SU-DHL-6 (cell line): ENCODE results near the gene DCXR.

ENCODE experiments used
- H2AFZ ChIP-seq: fragments of 200-600 bp; sonication (generic); 2 replicates; pipeline ENCODE4 v1.6.1; 2014; ENCODE audit warnings: low read depth, mild to moderate bottlenecking, moderate library complexity, mixed read lengths, antibody characterized with exemption, low read length; ENCODE audit not compliant: severe bottlenecking
- H3F3A ChIP-seq: fragments of 200-600 bp; shearing (Covaris generic); 2 replicates; pipeline ENCODE4 v1.6.0; 2016; ENCODE audit warnings: antibody characterized with exemption, mild to moderate bottlenecking; ENCODE audit not compliant: insufficient read depth
- H3K27ac ChIP-seq: fragments of 200-600 bp; sonication (generic); 2 replicates; pipeline ENCODE4 v1.5.1; 2016; ENCODE audit warnings: low read depth, mild to moderate bottlenecking, low read length, moderate library complexity, mixed read lengths
- H3K27me3 ChIP-seq: fragments of 200-600 bp; sonication (generic), shearing (Covaris generic); 2 replicates; pipeline ENCODE4 v1.6.0; 2014; ENCODE audit warnings: mild to moderate bottlenecking, low read length
- H3K36me3 ChIP-seq: fragments of 200-600 bp; sonication (generic); 2 replicates; pipeline ENCODE4 v1.6.1; 2014; ENCODE audit warnings: mild to moderate bottlenecking, low read length, mixed read lengths
- H3K4me2 ChIP-seq: fragments of 300-600, 200-600 bp; shearing (Covaris generic), sonication (generic); 2 replicates; pipeline ENCODE4 v1.6.0; 2014; ENCODE audit warnings: low read length, low read depth, mild to moderate bottlenecking; ENCODE audit not compliant: poor library complexity, severe bottlenecking
- H3K4me3 ChIP-seq: fragments of 200-600 bp; sonication (generic); 2 replicates; pipeline ENCODE4 v1.5.1; 2014; ENCODE audit warnings: antibody characterized with exemption, low read length, mild to moderate bottlenecking, mixed read lengths; ENCODE audit not compliant: insufficient read depth, poor library complexity, severe bottlenecking
- H3K79me2 ChIP-seq: fragments of 200-600 bp; sonication (generic); 2 replicates; pipeline ENCODE4 v1.6.1; 2014; ENCODE audit warnings: mild to moderate bottlenecking, low read length, moderate library complexity; ENCODE audit not compliant: insufficient read depth
- H3K9ac ChIP-seq: fragments of 200-600 bp; sonication (generic); 2 replicates; pipeline ENCODE4 v1.7.0; 2014; ENCODE audit warnings: mild to moderate bottlenecking, low read length
- H3K9me2 ChIP-seq: fragments of 200-600 bp; sonication (generic); replicated peaks from 2 replicates; pipeline ENCODE4 v1.6.1; 2014; ENCODE audit warnings: low read length; ENCODE audit not compliant: insufficient read depth
- H3K9me3 ChIP-seq: fragments of 200-600 bp; sonication (generic); 2 replicates; pipeline ENCODE4 v1.6.1; 2014; ENCODE audit warnings: low read length, mixed read lengths; ENCODE audit not compliant: insufficient read depth
- H4K20me1 ChIP-seq: fragments of 200-600 bp; sonication (generic); 2 replicates; pipeline ENCODE4 v1.6.1; 2014; ENCODE audit warnings: low read depth, mild to moderate bottlenecking, antibody characterized with exemption, low read length, moderate library complexity, mixed read lengths
- EZH2phosphoT487 ChIP-seq: fragments of 200-600 bp; sonication (generic), shearing (Covaris generic); conservative IDR thresholded peaks from 2 replicates; pipeline ENCODE4 v1.6.1; 2018; ENCODE audit warnings: mild to moderate bottlenecking, antibody characterized with exemption, low read length, moderate library complexity, mixed read lengths
- TF ChIP-seq, protein P1 (sequence below): fragments of 200-600 bp; sonication (generic); IDR thresholded peaks from one replicate; pipeline ENCODE4 v1.5.1; 2017; ENCODE audit warnings: antibody characterized with exemption, mild to moderate bottlenecking, low read length, moderate library complexity; ENCODE audit not compliant: insufficient read depth, poor library complexity, severe bottlenecking

DCXR gene

GRCh38 chr17:82025401-82026107 is 11.9 kb downstream of the DCXR start:
- H3K36me3 ChIP-seq = no peaks in the 10 kb centered on the region
- H3K4me3 ChIP-seq = no peak overlapping the region
- no peak overlapping the region for H2AFZ ChIP-seq
- H3K27me3 ChIP-seq = no peaks in the 10 kb centered on the region
- no peak overlapping the region for H3K9ac ChIP-seq
- peaks cover 25% of the 10 kb centered on the region for H3K79me2 ChIP-seq
- H3K9me3 ChIP-seq = no peaks in the 10 kb centered on the region
- no peaks in the 10 kb centered on the region for H4K20me1 ChIP-seq
- TF ChIP-seq, protein P1, sequence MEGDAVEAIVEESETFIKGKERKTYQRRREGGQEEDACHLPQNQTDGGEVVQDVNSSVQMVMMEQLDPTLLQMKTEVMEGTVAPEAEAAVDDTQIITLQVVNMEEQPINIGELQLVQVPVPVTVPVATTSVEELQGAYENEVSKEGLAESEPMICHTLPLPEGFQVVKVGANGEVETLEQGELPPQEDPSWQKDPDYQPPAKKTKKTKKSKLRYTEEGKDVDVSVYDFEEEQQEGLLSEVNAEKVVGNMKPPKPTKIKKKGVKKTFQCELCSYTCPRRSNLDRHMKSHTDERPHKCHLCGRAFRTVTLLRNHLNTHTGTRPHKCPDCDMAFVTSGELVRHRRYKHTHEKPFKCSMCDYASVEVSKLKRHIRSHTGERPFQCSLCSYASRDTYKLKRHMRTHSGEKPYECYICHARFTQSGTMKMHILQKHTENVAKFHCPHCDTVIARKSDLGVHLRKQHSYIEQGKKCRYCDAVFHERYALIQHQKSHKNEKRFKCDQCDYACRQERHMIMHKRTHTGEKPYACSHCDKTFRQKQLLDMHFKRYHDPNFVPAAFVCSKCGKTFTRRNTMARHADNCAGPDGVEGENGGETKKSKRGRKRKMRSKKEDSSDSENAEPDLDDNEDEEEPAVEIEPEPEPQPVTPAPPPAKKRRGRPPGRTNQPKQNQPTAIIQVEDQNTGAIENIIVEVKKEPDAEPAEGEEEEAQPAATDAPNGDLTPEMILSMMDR = no peak
- TF ChIP-seq EZH2phosphoT487 = no peak
- no peaks in the 10 kb centered on the region for H3K9me2 ChIP-seq
- no peak overlapping the region for H3K27ac ChIP-seq
- H3F3A ChIP-seq = 0 out of 2 replicates have a peak, but pooled peaks cover 6% of the 10 kb centered on the region
- H3K4me2 ChIP-seq = no peak overlapping the region

- H3F3A ChIP-seq = 0 out of 2 replicates have a peak, but pooled peaks cover 6% of the 10 kb centered on the region
- H2AFZ ChIP-seq = no peak overlapping the region
- H4K20me1 ChIP-seq = no peaks in the 10 kb centered on the region
- H3K9me3 ChIP-seq = no peaks in the 10 kb centered on the region
- TF ChIP-seq EZH2phosphoT487 = no peak
- TF ChIP-seq, protein P1 = no peak
- peaks cover 25% of the 10 kb centered on the region for H3K79me2 ChIP-seq
- no peak overlapping the region for H3K4me3 ChIP-seq
- H3K27ac ChIP-seq = no peak overlapping the region
- H3K36me3 ChIP-seq = no peaks in the 10 kb centered on the region
- H3K9ac ChIP-seq = no peak overlapping the region
- no peak overlapping the region for H3K4me2 ChIP-seq
- no peaks in the 10 kb centered on the region for H3K27me3 ChIP-seq
- H3K9me2 ChIP-seq = no peaks in the 10 kb centered on the region
Observed at GRCh38 chr17:82024859-82025258, 12.6 kb downstream of the DCXR start.

GRCh38 chr17:82023447-82024241 is 13.9 kb downstream of the DCXR start:
- Histone ChIP-seq H3K79me2 (peaks cover 25% of the 10 kb centered on the region), H3K9me2 (no peaks in the 10 kb centered on the region), H3K36me3 (no peaks in the 10 kb centered on the region), H3K9ac (peak overlapping the region; percentile 87), H3F3A (0 out of 2 replicates have a peak, but pooled peaks cover 6% of the 10 kb centered on the region), H2AFZ (peak overlapping the region; percentile 14), H3K27me3 (no peaks in the 10 kb centered on the region), H3K4me3 (peak overlapping the region; percentile 80), H3K27ac (peak overlapping the region; percentile 23), H4K20me1 (no peaks in the 10 kb centered on the region), H3K9me3 (no peaks in the 10 kb centered on the region), H3K4me2 (peak overlapping the region; percentile 74)
- TF ChIP-seq EZH2phosphoT487 = no peak
- TF ChIP-seq, protein P1 = no peak
